Muscle of back (tissue), 11 donors: ENCODE results near the gene ST6GALNAC3. TPM values are rescaled to one million over a fixed set of nuclear protein-coding genes. Genes with fewer than 3 reads are reported as not detected.

Experiments used
- DNase-seq, 3 donors: peaks; one replicate each; pipeline versions ENCODE4 v3.0.0 to v3.0.0-alpha.2; 2013
- polyA plus RNA-seq, 10 donors: library from polyadenylated mRNA; unstranded; fragments of 120-200 nt; gene quantifications; one replicate each; pipeline ENCODE4 v1.2.1, GENCODE V29; 2013; ENCODE audit not compliant: insufficient read length in 10 of 10

ST6GALNAC3 gene
- polyA plus RNA-seq, 10 donors, result 5.0 to 11.0 (median 8.0) TPM

- no peak for DNase-seq
These were observed 213.4 kb downstream of the ST6GALNAC3 start for GRCh38 chr1:76287917-76288316.

- no peak for DNase-seq
These were observed 214.4 kb downstream of the ST6GALNAC3 start for GRCh38 chr1:76288758-76289483.

- no peak for DNase-seq
These were observed 215.1 kb downstream of the ST6GALNAC3 start for GRCh38 chr1:76289692-76290091.

GRCh38 chr1:76290271-76290670, 215.7 kb downstream of the ST6GALNAC3 start:
- no peak for DNase-seq

DNA sequence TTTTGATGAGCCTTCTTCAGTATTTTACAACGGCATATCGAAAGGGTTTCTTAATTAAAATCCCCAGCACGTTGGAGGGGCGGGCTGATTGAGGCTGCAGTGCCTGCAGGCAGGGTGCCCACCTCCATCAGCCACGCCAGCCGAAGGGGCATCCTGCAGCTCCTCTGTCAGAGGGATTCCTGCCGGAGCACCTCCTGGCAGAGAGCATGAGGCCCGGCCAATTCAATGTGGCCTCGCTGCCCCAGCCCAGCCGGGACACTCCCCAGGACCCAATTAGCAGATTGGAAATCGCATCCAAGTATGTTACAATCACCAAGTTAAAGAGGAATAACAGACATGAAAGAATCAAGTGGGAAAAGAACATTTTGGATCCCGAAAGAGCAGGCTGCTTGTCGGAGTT, 216.6 kb downstream of the ST6GALNAC3 start:
- no peak for DNase-seq

- no peak for DNase-seq
These were observed 217.2 kb downstream of the ST6GALNAC3 start for GRCh38 chr1:76291737-76292136.

GRCh38 chr1:76292418-76293184, 218.1 kb downstream of the ST6GALNAC3 start:
- DNase-seq, result no peak

- no peak for DNase-seq
These were observed 219.3 kb downstream of the ST6GALNAC3 start for GRCh38 chr1:76293831-76294230.

DNA sequence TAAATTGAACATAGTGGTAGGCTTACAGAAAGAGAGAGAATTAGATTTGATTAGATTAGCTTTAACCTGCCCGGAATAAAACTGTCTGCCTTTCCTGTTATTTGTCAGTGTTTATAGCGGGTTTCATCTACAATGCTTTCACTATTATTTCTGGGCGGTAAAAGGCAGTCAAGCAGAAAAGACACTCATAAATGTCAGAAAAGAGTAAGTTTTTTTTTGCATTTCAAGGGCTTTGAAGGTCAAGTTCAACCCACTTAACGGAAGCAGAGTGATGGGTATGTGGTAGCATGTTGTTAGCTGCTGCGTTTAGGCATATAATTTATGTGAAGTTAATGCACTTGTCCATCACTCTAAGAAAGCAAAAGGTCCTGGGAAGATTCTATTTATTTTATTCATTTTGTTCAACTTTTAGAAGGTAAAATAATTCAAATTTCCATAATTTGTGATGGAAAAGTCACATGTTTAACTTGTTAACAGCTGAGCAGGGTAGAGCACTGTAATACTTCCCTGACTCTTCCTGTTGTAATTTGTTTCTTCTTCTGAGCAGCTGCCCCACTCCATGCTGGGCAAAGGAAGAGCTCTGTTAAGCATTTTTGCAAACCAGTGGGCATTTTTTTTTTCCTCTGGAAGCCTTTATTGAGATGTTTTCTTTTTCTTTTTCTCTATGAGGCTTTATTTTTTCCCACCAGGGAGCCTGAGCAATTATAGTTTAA, 220.1 kb downstream of the ST6GALNAC3 start:
- no peak for DNase-seq

- DNase-seq, result no peak
These were observed 223.9 kb downstream of the ST6GALNAC3 start for GRCh38 chr1:76298399-76298798.

GRCh38 chr1:76299036-76299435, 224.5 kb downstream of the ST6GALNAC3 start:
- no peak for DNase-seq

GRCh38 chr1:76300556-76300955, 226.0 kb downstream of the ST6GALNAC3 start:
- no peak for DNase-seq

DNA sequence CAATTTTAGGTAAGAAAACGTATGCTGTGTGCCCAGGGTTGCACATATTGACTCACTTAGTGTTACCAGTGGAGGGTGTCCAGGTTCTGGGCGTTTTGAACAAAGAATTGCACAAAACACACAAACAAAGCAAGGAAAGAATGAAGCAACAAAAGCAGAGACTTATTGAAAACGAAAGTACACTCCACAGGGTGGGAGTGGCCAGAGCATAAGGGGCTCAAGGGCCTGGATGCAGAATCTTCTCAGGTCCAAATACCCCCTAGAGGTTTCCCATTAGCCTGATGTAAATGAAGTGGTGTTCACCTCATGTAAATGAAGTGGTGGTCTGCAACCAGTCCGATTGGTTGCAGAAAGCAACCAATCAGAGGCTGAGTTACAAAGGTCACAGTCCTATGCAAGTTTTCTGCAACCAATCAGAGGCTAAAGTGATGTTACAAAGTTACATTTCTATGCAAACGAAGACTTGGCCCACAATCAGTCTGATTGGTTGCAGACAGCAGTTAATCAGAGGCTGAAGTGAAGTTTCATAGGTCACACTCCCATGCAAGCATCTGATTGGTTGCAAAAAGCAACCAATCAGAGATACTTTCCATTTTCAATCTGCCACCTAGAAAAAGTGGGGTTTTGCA, 228.3 kb downstream of the ST6GALNAC3 start:
- DNase-seq, result no peak

DNA sequence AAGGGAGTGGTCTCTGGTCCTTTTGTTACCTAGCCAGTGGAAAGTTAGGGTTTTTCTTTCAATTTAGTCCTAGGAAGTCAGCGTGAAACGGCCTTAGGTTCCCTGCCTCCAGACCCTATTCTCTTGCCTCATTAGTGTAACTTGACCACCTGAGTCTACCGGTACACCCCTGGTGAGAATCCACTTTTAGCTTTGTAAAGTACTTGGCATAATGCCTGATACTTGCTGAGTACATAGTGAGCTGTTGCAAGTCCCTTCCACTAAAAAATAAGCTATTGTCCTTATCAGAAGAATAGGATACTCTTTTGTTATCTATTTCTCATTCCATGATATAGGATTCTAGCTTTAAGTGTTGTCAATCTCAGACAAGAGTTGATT, 228.8 kb downstream of the ST6GALNAC3 start:
- no peak for DNase-seq

DNA sequence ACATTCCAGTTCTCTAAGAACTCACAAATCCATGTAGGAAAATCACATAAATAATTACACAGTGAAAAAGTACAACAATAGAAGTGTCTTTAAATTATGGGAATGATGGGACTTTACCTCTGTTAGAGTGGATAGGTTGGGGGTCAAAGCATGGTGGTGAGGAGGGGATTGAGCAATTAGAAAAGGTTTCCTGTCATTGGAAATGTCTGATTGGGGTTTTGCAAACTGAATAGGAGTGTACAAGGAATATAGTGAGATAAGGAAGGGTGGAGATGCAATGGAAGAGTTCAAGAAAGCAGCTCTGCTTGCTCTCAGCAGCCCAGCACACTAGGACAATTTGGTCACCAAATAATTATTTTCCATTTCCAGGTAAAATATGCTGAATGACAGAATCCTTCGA, 238.8 kb downstream of the ST6GALNAC3 start:
- no peak for DNase-seq

DNA sequence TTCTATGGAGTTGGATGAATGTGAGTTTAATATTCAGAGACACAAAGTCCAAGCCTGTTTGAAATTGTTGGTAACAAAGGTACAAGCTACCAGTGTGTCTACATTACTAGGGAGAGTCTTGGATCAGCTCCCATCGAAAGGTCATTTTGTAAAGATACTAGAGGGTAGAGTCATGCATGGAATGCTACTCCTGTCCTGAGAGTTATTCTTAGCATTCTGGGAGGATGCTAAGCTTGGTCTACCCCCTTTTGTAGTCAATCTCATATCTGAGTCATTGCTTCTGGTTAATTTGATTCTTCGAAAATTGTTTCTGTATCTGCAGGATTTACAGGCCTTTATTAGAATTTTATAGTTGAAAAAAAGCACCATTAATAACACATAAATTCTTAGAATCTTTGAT, 240.2 kb downstream of the ST6GALNAC3 start:
- DNase-seq, result no peak

DNA sequence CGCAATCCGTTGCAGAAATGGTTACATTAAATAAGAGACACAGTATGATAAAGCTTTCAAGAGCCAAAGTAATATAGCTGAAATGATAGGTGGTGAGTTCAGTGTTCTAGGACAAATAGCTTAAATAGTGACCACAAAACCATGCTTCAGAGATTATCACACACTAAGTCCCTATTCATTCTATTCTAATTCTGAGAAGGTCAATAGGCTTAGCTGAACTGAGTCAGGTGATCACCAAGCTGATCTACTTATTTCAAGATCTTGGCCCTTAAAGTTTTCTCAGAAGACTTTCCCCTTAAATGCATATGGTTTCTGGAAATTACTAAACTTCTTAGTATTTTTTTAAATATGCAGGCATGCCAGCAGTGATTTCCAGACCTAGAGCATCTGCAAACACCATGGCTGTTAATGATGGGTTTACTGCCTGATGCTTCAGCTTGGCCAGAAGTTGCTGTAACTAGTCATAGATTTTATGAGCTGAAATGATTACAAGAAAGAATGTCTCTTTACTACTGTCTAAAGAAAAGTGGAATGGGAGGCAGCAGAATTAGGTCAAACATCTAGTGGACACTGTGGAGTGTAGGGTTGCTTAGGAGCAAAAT, 242.9 kb downstream of the ST6GALNAC3 start:
- peak in 1 of 3 donors; percentile 72 for DNase-seq

GRCh38 chr1:76330991-76331603, 256.6 kb downstream of the ST6GALNAC3 start:
- peak; percentile 21 to 58 (median 55) for DNase-seq

- DNase-seq, result peak in 1 of 3 donors; percentile 18
These were observed 261.3 kb downstream of the ST6GALNAC3 start for GRCh38 chr1:76335882-76336281.

DNA sequence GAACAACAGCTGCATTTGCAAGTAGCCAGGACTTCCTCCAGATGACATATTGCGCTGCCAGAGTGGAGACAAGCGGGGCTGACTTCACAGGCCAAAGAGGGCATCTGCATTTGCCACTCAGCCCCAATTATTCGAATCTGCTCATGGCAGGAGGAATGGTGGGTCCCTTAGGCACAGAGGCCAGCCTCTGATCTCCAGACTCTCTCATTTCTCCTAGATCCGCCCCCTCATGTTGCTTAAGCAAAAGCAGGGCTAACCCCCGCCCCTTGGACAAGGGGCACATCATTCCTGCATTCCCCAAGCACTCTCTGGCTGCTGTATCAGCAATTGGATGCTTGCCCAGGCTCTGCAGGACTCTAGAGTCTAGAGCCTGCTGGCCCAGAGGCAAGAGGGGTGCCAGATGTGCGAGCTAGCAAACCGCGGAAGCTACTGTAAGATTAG, 262.4 kb downstream of the ST6GALNAC3 start:
- peak; percentile 63 to 90 (median 88) for DNase-seq
